Panc1 (cell line): ENCODE measurements around the gene FOXK1.

Source experiments
- REST ChIP-seq, 2 experiments: IDR thresholded peaks; 2 replicates each; pipeline ENCODE4 v1.6.1; 2011 to 2012; ENCODE audit warnings: low read depth in 2 of 2, control low read depth in 1 of 2, low read length in 1 of 2, mild to moderate bottlenecking in 1 of 2, moderate library complexity in 1 of 2; ENCODE audit not compliant: insufficient read depth in 1 of 2
- TF ChIP-seq, protein P1 (sequence below): fragments of 450-650 bp; IDR thresholded peaks from 2 replicates; pipeline ENCODE4 v1.5.1; 2017; ENCODE audit warnings: mild to moderate bottlenecking

- TF ChIP-seq, protein P1, sequence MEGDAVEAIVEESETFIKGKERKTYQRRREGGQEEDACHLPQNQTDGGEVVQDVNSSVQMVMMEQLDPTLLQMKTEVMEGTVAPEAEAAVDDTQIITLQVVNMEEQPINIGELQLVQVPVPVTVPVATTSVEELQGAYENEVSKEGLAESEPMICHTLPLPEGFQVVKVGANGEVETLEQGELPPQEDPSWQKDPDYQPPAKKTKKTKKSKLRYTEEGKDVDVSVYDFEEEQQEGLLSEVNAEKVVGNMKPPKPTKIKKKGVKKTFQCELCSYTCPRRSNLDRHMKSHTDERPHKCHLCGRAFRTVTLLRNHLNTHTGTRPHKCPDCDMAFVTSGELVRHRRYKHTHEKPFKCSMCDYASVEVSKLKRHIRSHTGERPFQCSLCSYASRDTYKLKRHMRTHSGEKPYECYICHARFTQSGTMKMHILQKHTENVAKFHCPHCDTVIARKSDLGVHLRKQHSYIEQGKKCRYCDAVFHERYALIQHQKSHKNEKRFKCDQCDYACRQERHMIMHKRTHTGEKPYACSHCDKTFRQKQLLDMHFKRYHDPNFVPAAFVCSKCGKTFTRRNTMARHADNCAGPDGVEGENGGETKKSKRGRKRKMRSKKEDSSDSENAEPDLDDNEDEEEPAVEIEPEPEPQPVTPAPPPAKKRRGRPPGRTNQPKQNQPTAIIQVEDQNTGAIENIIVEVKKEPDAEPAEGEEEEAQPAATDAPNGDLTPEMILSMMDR, result no peak
- no peak for TF ChIP-seq REST (IDR thresholded peaks at IDR 0.05; ENCODE audit: insufficient read depth in 1 of 2, low read depth in 2 of 2, low read length in 1 of 2)
Observed at GRCh38 chr7:4670791-4671190, 11.3 kb upstream of the FOXK1 start.
